WERI-Rb-1 (cell line): ENCODE measurements around the gene RASA2.

Source experiments
- DNase-seq: peaks from one replicate; pipeline ENCODE4 v3.0.0-alpha.2; 2020
- H3K27ac ChIP-seq: fragments of 250-450 bp; sonication (Bioruptor Pico); 2 replicates; pipeline ENCODE4 v1.5.1; 2020; ENCODE audit warnings: mild to moderate bottlenecking, moderate library complexity
- H3K27me3 ChIP-seq: fragments of 250-450 bp; sonication (Bioruptor Pico); 2 replicates; pipeline ENCODE4 v1.5.1; 2021; ENCODE audit warnings: mild to moderate bottlenecking, low read depth, moderate library complexity; ENCODE audit not compliant: insufficient read depth, severe bottlenecking
- H3K36me3 ChIP-seq: fragments of 250-450 bp; sonication (Bioruptor Pico); 2 replicates; pipeline ENCODE4 v1.5.1; 2020; ENCODE audit warnings: mild to moderate bottlenecking, moderate library complexity
- H3K4me3 ChIP-seq: 2 replicates; pipeline ENCODE4 v1.5.1; 2011; ENCODE audit warnings: low read depth, mild to moderate bottlenecking, control low read depth, low read length
- H3K9me3 ChIP-seq: fragments of 250-450 bp; sonication (Bioruptor Pico); 2 replicates; pipeline ENCODE4 v1.5.1; 2021; ENCODE audit warnings: mild to moderate bottlenecking, moderate library complexity; ENCODE audit not compliant: severe bottlenecking
- CTCF ChIP-seq: IDR thresholded peaks from 2 replicates; pipeline ENCODE4 v1.5.1; 2011; ENCODE audit warnings: low read depth, mild to moderate bottlenecking, control low read depth, inconsistent platforms, low read length

Gene RASA2

DNA sequence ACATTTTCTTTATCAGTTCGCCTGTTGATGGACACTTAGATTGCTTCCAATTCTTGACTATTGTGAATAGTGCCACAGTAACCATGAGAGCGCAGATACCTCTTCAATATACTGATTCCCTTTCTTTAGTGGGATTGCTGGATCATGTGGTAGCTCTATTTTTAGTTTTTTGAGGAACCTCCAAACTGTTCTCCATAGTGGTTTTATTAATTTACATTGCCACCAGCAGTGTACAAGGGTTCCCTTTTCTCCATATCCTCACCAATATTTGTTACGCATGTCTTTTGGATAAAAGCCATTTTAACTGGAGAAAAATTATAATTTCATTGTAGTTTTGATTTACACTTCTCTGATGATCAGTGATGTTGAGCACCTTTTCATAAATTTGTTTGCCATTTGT is 59.3 kb downstream of the RASA2 start:
- Histone ChIP-seq H3K36me3 (peaks cover 4% of the 10 kb centered on the region; the same call in 1 of the 2 replicates), H3K27ac (no peak overlapping the region), H3K4me3 (no peak overlapping the region), H3K9me3 (peaks cover 6% of the 10 kb centered on the region), H3K27me3 (no peaks in the 10 kb centered on the region)
- DNase-seq, result no peak
- TF ChIP-seq CTCF, result no peak

GRCh38 chr3:141546586-141546985 is 59.8 kb downstream of the RASA2 start:
- no peaks in the 10 kb centered on the region for H3K27me3 ChIP-seq
- peaks cover 6% of the 10 kb centered on the region for H3K9me3 ChIP-seq
- H3K36me3 ChIP-seq, result peaks cover 4% of the 10 kb centered on the region; the same call in 1 of the 2 replicates
- no peak for TF ChIP-seq CTCF
- DNase-seq, result no peak
- no peak overlapping the region for H3K4me3 ChIP-seq
- H3K27ac ChIP-seq, result no peak overlapping the region

DNA sequence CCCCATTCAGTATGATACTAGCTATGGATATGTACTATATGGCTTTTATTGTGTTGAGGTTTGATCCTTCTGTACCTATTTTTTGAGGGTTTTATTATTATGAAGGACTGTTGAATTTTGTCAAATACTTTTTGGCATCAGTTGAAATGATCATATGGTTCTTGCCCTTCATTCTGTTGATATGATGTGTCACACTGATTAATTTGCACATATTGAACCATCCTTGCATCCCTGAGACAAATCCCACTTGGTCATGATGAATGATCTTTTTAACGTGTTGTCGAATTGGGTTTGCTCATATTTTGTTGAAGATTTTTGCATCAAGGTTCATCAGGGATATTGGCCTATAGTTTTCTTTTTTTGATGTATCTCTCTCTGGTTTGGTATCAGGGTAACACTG is 61.0 kb downstream of the RASA2 start:
- Histone ChIP-seq H3K27me3 (no peaks in the 10 kb centered on the region), H3K9me3 (peaks cover 2% of the 10 kb centered on the region), H3K27ac (no peak overlapping the region), H3K4me3 (no peak overlapping the region), H3K36me3 (peaks cover 4% of the 10 kb centered on the region; the same call in 1 of the 2 replicates)
- TF ChIP-seq CTCF, result no peak
- no peak for DNase-seq

DNA sequence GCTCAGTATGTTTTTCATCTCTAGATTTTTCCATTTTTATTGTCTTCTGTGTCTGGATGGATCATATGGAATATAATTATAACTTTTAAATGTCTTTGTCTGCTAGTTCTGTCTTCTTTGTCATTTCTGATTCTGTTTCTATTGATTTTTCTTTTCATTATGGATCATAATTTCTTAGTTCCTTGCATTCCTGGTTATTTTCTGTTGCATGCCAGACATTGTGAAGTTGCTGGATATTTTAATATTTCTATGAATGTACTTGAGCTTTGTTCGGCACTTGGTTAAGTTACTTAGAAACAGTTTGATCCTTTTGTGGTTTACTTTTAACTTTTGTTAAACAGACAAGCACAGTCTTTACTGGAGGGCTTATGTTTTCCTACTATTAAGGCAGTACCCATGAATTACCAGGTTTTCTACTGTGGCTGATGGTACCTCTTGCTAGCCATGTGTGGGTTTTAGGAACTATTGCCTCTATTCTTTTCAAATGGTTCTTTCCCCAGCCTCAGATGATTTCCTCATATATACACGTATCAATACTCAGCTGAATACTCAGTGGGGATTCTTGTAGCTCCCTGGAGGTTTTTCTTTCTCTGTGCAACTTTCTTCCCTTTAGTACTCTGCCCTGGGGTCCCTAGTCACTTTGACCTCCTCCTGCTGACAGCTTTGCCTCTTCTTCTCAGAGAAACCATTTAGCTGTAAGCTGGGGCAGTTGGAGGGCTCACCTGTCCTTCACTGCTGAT is 64.3 kb downstream of the RASA2 start:
- no peak overlapping the region for H3K4me3 ChIP-seq
- peaks cover 7% of the 10 kb centered on the region; the same call in 1 of the 2 replicates for H3K36me3 ChIP-seq
- H3K27me3 ChIP-seq, result no peaks in the 10 kb centered on the region
- H3K9me3 ChIP-seq, result peaks cover 2% of the 10 kb centered on the region
- DNase-seq, result no peak
- H3K27ac ChIP-seq, result no peak overlapping the region
- TF ChIP-seq CTCF, result no peak

DNA sequence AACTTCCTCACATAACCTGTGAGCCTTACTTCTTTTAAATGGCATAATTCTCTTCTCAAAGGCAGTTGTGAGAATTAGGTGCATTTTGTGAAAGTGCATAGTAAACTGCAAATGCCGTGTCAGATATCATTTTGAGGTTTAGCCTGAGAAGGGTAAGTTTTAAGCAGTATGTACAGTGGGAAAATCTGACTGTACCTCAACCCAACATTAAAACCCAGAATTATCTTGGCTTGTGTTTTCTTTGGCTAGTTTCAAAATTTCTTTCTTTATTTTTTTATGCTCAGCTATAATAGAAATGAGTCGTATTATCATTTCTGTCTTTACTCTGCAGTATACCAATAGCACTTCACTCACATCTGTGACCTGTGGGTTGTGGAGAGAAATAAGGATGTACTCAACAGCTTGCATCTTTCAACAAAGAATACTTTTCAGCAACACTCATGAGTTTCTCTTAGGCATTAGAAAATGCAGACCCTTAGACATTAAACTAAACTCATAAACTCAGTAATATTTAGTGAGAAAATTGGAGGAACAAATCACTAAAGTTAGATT is 65.7 kb downstream of the RASA2 start:
- Histone ChIP-seq H3K27ac (no peak overlapping the region), H3K9me3 (peaks cover under 1% of the 10 kb centered on the region), H3K27me3 (no peaks in the 10 kb centered on the region), H3K4me3 (no peak overlapping the region), H3K36me3 (peaks cover 9% of the 10 kb centered on the region)
- TF ChIP-seq CTCF, result no peak
- DNase-seq, result no peak
